Measurements from ENCODE around the gene ZNF407. TPM values are rescaled to one million over a fixed set of nuclear protein-coding genes. Genes with fewer than 3 reads are reported as not detected.

ZNF407 gene
- total RNA-seq, 1 donor from 2014 or later, result 15.1 TPM

DNA sequence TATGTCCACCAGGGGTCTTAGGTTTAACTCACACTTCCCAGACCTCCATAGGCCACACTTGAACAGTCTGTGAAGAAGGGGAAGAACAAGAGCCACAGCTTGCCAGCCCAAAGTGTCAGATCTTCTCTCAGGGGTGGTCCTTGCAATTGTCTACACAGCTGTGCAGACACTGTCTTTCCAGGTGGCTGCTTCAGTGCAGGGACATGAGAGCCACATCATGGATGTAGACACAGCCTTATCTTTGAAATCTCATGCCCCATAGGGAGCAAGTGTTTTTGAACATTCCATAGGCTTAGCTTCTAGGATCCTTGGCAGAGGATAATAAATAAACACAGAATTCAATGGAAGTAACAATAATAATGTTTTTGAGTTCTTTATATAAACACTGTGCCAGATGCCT lies 6.7 kb downstream of the ZNF407 start:
- Histone ChIP-seq H3K4me1 (ENCODE audit: control insufficient read depth in 3 of 3, insufficient read depth in 3 of 3, low read length in 3 of 3) (peaks cover 7 to 27% (median 8%) of the 10 kb centered on the region in 3 donors), H3K9me3 (ENCODE audit: control insufficient read depth in 3 of 3, low read length in 3 of 3) (no peaks in the 10 kb centered on the region), H3K4me3 (ENCODE audit: low read length in 3 of 3) (no peak overlapping the region), H3K27ac (ENCODE audit: low read depth, low read length) (no peak overlapping the region), H3K9ac (ENCODE audit: low read depth in 1 of 3, low read length in 3 of 3) (no peak overlapping the region), H3K36me3 (ENCODE audit: control insufficient read depth in 3 of 3, insufficient read depth in 3 of 3, low read length in 3 of 3) (no peaks in the 10 kb centered on the region), H3K27me3 (ENCODE audit: control insufficient read depth in 3 of 3, insufficient read depth in 3 of 3, low read length in 3 of 3) (no peaks in the 10 kb centered on the region)

GRCh38 chr18:74604774-74605173 lies 7.1 kb downstream of the ZNF407 start:
- no peaks in the 10 kb centered on the region for H3K9me3 ChIP-seq (ENCODE audit: control insufficient read depth in 3 of 3, low read length in 3 of 3)
- no peaks in the 10 kb centered on the region for H3K27me3 ChIP-seq (ENCODE audit: control insufficient read depth in 3 of 3, insufficient read depth in 3 of 3, low read length in 3 of 3)
- no peak overlapping the region for H3K4me3 ChIP-seq (ENCODE audit: low read length in 3 of 3)
- H3K27ac ChIP-seq (ENCODE audit: low read depth, low read length), result no peak overlapping the region
- peaks cover 3 to 25% (median 8%) of the 10 kb centered on the region in 3 donors for H3K4me1 ChIP-seq (ENCODE audit: control insufficient read depth in 3 of 3, insufficient read depth in 3 of 3, low read length in 3 of 3)
- no peak overlapping the region for H3K9ac ChIP-seq (ENCODE audit: low read depth in 1 of 3, low read length in 3 of 3)
- H3K36me3 ChIP-seq (ENCODE audit: control insufficient read depth in 3 of 3, insufficient read depth in 3 of 3, low read length in 3 of 3), result no peaks in the 10 kb centered on the region

DNA sequence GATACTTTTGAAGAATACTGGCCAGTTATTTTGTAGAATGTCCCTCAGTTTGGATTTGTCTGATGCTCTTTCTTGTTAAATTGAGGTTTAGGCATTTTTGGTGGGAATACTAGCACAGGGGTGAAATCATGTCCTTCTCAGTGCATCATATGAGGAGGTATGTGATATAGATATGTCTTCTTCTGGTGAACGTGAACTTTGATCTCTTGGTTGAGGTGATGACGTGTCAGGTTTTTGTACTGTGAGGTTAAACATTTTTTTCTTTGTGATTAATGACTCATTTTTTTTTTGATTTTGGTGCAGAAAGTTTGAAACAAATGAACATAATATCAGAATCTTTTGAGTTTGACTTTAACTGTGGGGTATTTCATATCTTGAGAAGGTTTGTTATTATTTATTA lies 11.0 kb downstream of the ZNF407 start:
- H3K9ac ChIP-seq (ENCODE audit: low read depth in 1 of 3, low read length in 3 of 3), result no peak overlapping the region
- H3K4me1 ChIP-seq (ENCODE audit: control insufficient read depth in 3 of 3, insufficient read depth in 3 of 3, low read length in 3 of 3), result peaks cover 0 to 14% (median 8%) of the 10 kb centered on the region in 3 donors
- H3K27me3 ChIP-seq (ENCODE audit: control insufficient read depth in 3 of 3, insufficient read depth in 3 of 3, low read length in 3 of 3), result no peaks in the 10 kb centered on the region
- H3K27ac ChIP-seq (ENCODE audit: low read depth, low read length), result no peak overlapping the region
- H3K36me3 ChIP-seq (ENCODE audit: control insufficient read depth in 3 of 3, insufficient read depth in 3 of 3, low read length in 3 of 3), result no peaks in the 10 kb centered on the region
- no peak overlapping the region for H3K4me3 ChIP-seq (ENCODE audit: low read length in 3 of 3)
- H3K9me3 ChIP-seq (ENCODE audit: control insufficient read depth in 3 of 3, low read length in 3 of 3), result no peaks in the 10 kb centered on the region

GRCh38 chr18:74609535-74609934 lies 11.9 kb downstream of the ZNF407 start:
- H3K9me3 ChIP-seq (ENCODE audit: control insufficient read depth in 3 of 3, low read length in 3 of 3), result no peaks in the 10 kb centered on the region
- H3K4me1 ChIP-seq (ENCODE audit: control insufficient read depth in 3 of 3, insufficient read depth in 3 of 3, low read length in 3 of 3), result peaks cover 0 to 7% (median 4%) of the 10 kb centered on the region in 3 donors
- no peak overlapping the region for H3K27ac ChIP-seq (ENCODE audit: low read depth, low read length)
- H3K4me3 ChIP-seq (ENCODE audit: low read length in 3 of 3), result no peak overlapping the region
- H3K27me3 ChIP-seq (ENCODE audit: control insufficient read depth in 3 of 3, insufficient read depth in 3 of 3, low read length in 3 of 3), result no peaks in the 10 kb centered on the region
- H3K36me3 ChIP-seq (ENCODE audit: control insufficient read depth in 3 of 3, insufficient read depth in 3 of 3, low read length in 3 of 3), result no peaks in the 10 kb centered on the region
- no peak overlapping the region for H3K9ac ChIP-seq (ENCODE audit: low read depth in 1 of 3, low read length in 3 of 3)

GRCh38 chr18:74610051-74610615 lies 12.5 kb downstream of the ZNF407 start:
- Histone ChIP-seq H3K36me3 (ENCODE audit: control insufficient read depth in 3 of 3, insufficient read depth in 3 of 3, low read length in 3 of 3) (no peaks in the 10 kb centered on the region), H3K9me3 (ENCODE audit: control insufficient read depth in 3 of 3, low read length in 3 of 3) (no peaks in the 10 kb centered on the region), H3K27me3 (ENCODE audit: control insufficient read depth in 3 of 3, insufficient read depth in 3 of 3, low read length in 3 of 3) (no peaks in the 10 kb centered on the region), H3K4me1 (ENCODE audit: control insufficient read depth in 3 of 3, insufficient read depth in 3 of 3, low read length in 3 of 3) (peaks cover 0 to under 1% (median 0%) of the 10 kb centered on the region in 3 donors), H3K9ac (ENCODE audit: low read depth in 1 of 3, low read length in 3 of 3) (no peak overlapping the region), H3K27ac (ENCODE audit: low read depth, low read length) (no peak overlapping the region), H3K4me3 (ENCODE audit: low read length in 3 of 3) (no peak overlapping the region)

GRCh38 chr18:74610860-74611259 lies 13.2 kb downstream of the ZNF407 start:
- no peaks in the 10 kb centered on the region for H3K27me3 ChIP-seq (ENCODE audit: control insufficient read depth in 3 of 3, insufficient read depth in 3 of 3, low read length in 3 of 3)
- H3K9ac ChIP-seq (ENCODE audit: low read depth in 1 of 3, low read length in 3 of 3), result no peak overlapping the region

DNA sequence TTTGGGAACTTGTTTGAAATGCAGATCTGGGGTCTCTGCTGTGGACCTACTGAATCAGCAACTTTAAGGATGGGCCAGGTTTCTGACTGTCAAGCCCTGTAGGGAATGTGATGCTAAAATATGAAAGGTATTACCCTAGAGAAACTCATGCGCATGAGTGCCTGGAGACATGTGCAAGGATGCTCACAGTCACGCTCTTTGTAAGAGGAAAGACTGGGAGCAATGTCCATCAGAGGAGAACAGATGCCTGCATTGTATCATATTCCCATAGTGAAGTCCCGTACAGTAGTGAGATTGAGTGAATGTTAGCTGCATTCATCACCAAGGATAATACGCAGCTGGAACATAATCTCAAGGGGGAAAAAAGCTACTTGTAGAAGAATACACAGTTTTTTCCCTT lies 14.1 kb downstream of the ZNF407 start:
- Histone ChIP-seq H3K9ac (ENCODE audit: low read depth in 1 of 3, low read length in 3 of 3) (no peak overlapping the region), H3K4me3 (ENCODE audit: low read length in 3 of 3) (no peak overlapping the region), H3K27ac (ENCODE audit: low read depth, low read length) (no peak overlapping the region), H3K27me3 (ENCODE audit: control insufficient read depth in 3 of 3, insufficient read depth in 3 of 3, low read length in 3 of 3) (no peaks in the 10 kb centered on the region), H3K4me1 (ENCODE audit: control insufficient read depth in 3 of 3, insufficient read depth in 3 of 3, low read length in 3 of 3) (no peaks in the 10 kb centered on the region), H3K9me3 (ENCODE audit: control insufficient read depth in 3 of 3, low read length in 3 of 3) (no peaks in the 10 kb centered on the region), H3K36me3 (ENCODE audit: control insufficient read depth in 3 of 3, insufficient read depth in 3 of 3, low read length in 3 of 3) (no peaks in the 10 kb centered on the region)

More at GRCh38 chr18:74610860-74611259, 13.2 kb downstream of the ZNF407 start:
- Histone ChIP-seq H3K9me3 (ENCODE audit: control insufficient read depth in 3 of 3, low read length in 3 of 3) (no peaks in the 10 kb centered on the region), H3K36me3 (ENCODE audit: control insufficient read depth in 3 of 3, insufficient read depth in 3 of 3, low read length in 3 of 3) (no peaks in the 10 kb centered on the region), H3K4me3 (ENCODE audit: low read length in 3 of 3) (no peak overlapping the region), H3K4me1 (ENCODE audit: control insufficient read depth in 3 of 3, insufficient read depth in 3 of 3, low read length in 3 of 3) (no peaks in the 10 kb centered on the region), H3K27ac (ENCODE audit: low read depth, low read length) (no peak overlapping the region)

DNA sequence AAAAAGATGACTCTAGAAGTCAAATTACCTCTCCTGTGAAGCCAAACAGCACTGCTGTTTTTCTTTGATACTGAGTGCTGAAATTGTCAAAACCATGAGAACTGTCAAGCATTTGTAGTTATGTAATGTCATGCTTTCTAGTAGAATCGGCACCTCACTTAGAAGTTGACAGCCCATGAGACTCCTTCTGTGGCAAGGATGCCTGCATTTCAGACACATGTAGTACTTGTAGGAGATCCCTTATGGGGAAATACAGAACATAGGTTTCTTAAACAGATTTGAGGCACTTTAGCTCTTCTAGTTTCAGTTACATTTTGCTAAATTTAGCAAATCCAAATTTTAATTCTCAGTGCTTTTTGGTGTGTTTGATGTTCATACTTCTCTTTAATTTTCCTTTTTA lies 15.7 kb downstream of the ZNF407 start:
- H3K4me3 ChIP-seq (ENCODE audit: low read length in 3 of 3), result no peak overlapping the region
- no peaks in the 10 kb centered on the region for H3K4me1 ChIP-seq (ENCODE audit: control insufficient read depth in 3 of 3, insufficient read depth in 3 of 3, low read length in 3 of 3)
- no peaks in the 10 kb centered on the region for H3K36me3 ChIP-seq (ENCODE audit: control insufficient read depth in 3 of 3, insufficient read depth in 3 of 3, low read length in 3 of 3)
- H3K27ac ChIP-seq (ENCODE audit: low read depth, low read length), result no peak overlapping the region
- no peaks in the 10 kb centered on the region for H3K9me3 ChIP-seq (ENCODE audit: control insufficient read depth in 3 of 3, low read length in 3 of 3)
- H3K9ac ChIP-seq (ENCODE audit: low read depth in 1 of 3, low read length in 3 of 3), result no peak overlapping the region
- no peaks in the 10 kb centered on the region for H3K27me3 ChIP-seq (ENCODE audit: control insufficient read depth in 3 of 3, insufficient read depth in 3 of 3, low read length in 3 of 3)

GRCh38 chr18:74616494-74616893 lies 18.8 kb downstream of the ZNF407 start:
- no peak overlapping the region for H3K9ac ChIP-seq (ENCODE audit: low read depth in 1 of 3, low read length in 3 of 3)
- no peak overlapping the region for H3K4me3 ChIP-seq (ENCODE audit: low read length in 3 of 3)
- no peaks in the 10 kb centered on the region for H3K4me1 ChIP-seq (ENCODE audit: control insufficient read depth in 3 of 3, insufficient read depth in 3 of 3, low read length in 3 of 3)
- H3K9me3 ChIP-seq (ENCODE audit: control insufficient read depth in 3 of 3, low read length in 3 of 3), result no peaks in the 10 kb centered on the region
- no peaks in the 10 kb centered on the region for H3K36me3 ChIP-seq (ENCODE audit: control insufficient read depth in 3 of 3, insufficient read depth in 3 of 3, low read length in 3 of 3)
- H3K27me3 ChIP-seq (ENCODE audit: control insufficient read depth in 3 of 3, insufficient read depth in 3 of 3, low read length in 3 of 3), result no peaks in the 10 kb centered on the region
- no peak overlapping the region for H3K27ac ChIP-seq (ENCODE audit: low read depth, low read length)

DNA sequence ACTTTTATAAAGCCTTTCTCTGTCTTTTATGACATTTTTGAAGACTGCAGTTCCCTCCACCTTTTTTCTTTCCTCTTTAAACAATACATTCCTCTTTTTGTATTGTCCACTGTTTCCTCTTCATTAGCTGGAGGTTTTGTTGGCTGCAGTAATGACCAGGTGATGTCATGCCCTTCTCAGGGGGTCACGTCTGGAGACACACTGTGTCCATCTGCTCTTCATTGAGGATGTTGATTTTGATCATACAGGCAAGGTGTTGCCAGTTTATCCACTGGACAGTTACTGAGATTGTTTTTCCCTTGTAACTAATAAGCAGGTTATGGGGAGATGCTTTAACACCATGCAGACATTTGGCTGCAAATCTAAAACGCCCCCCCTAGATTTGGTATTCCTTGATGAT lies 19.8 kb downstream of the ZNF407 start:
- H3K9me3 ChIP-seq (ENCODE audit: control insufficient read depth in 3 of 3, low read length in 3 of 3), result no peaks in the 10 kb centered on the region
- H3K27me3 ChIP-seq (ENCODE audit: control insufficient read depth in 3 of 3, insufficient read depth in 3 of 3, low read length in 3 of 3), result no peaks in the 10 kb centered on the region
- H3K9ac ChIP-seq (ENCODE audit: low read depth in 1 of 3, low read length in 3 of 3), result no peak overlapping the region
- no peak overlapping the region for H3K27ac ChIP-seq (ENCODE audit: low read depth, low read length)
- no peaks in the 10 kb centered on the region for H3K4me1 ChIP-seq (ENCODE audit: control insufficient read depth in 3 of 3, insufficient read depth in 3 of 3, low read length in 3 of 3)
- H3K36me3 ChIP-seq (ENCODE audit: control insufficient read depth in 3 of 3, insufficient read depth in 3 of 3, low read length in 3 of 3), result no peaks in the 10 kb centered on the region
- H3K4me3 ChIP-seq (ENCODE audit: low read length in 3 of 3), result no peak overlapping the region

Measured in skeletal muscle tissue (tissue), 4 donors.